ENCODE results near the gene NDOR1.

DNA sequence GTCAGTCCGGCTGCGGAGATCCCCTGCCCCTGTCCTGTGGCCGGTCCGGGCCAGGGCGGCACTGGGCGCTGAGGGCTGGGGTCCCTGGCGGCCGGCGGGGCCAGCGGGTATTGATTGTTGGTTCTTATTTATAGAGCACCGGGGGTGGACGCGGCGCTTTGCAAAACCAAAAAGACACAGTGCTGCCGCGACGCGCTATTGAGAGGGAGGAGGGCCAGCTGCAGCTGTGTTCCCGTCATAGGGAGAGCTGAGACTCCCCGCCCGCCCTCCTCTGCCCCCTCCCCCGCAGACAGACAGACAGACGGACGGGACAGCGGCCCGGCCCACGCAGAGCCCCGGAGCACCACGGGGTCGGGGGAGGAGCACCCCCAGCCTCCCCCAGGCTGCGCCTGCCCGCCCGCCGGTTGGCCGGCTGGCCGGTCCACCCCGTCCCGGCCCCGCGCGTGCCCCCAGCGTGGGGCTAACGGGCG is 38.2 kb upstream of the NDOR1 start:
- TF ChIP-seq GATA3 (IDR thresholded peaks at IDR 0.05; ENCODE audit: low read depth, low read length) (no peak), GATA2 (IDR thresholded peaks at IDR 0.05; ENCODE audit: low read depth, low read length) (no peak)

Data from SH-SY5Y (cell line).